HG03108 (cell line): Measurements from ENCODE around the gene SEC14L3.
"Not testable (repeated sequence)": the region's sequence is repeated elsewhere in the genome, so short reads cannot be mapped to it uniquely, and the experiment has no call there.

Experiments used
- ATAC-seq: cut with Tn5 transposase; IDR thresholded peaks from one replicate; pipeline ENCODE4 v1.9.1; 2021; ENCODE audit warnings: moderate library complexity; ENCODE audit not compliant: unreplicated experiment

Gene SEC14L3

GRCh38 chr22:30486661-30487115 lies 14.9 kb upstream of the SEC14L3 start:
- no peak for ATAC-seq

GRCh38 chr22:30486118-30486517 lies 14.3 kb upstream of the SEC14L3 start:
- no peak for ATAC-seq

GRCh38 chr22:30485362-30485988 lies 13.7 kb upstream of the SEC14L3 start:
- no peak for ATAC-seq

GRCh38 chr22:30483169-30483568 lies 11.4 kb upstream of the SEC14L3 start:
- ATAC-seq: no peak

- ATAC-seq: no peak
Observed at GRCh38 chr22:30481711-30482110, 9.9 kb upstream of the SEC14L3 start.

- ATAC-seq: no peak
Observed at GRCh38 chr22:30479981-30480380, 8.2 kb upstream of the SEC14L3 start.

GRCh38 chr22:30474683-30475424 lies 3.0 kb upstream of the SEC14L3 start:
- ATAC-seq: no peak

- ATAC-seq: no peak
Observed at GRCh38 chr22:30474121-30474520, 2.3 kb upstream of the SEC14L3 start.

- no peak for ATAC-seq
Observed at GRCh38 chr22:30472994-30473720, 1.3 kb upstream of the SEC14L3 start.

- no peak for ATAC-seq
Observed at GRCh38 chr22:30470655-30471054, 1.2 kb downstream of the SEC14L3 start.

- no peak for ATAC-seq
Observed at GRCh38 chr22:30469165-30469564, 2.7 kb downstream of the SEC14L3 start.

- ATAC-seq: not testable (repeated sequence)
Observed at GRCh38 chr22:30460555-30460954, 11.3 kb downstream of the SEC14L3 start.

GRCh38 chr22:30460147-30460546 lies 11.7 kb downstream of the SEC14L3 start:
- no peak for ATAC-seq

- ATAC-seq: no peak
Observed at GRCh38 chr22:30459181-30460052, 12.4 kb downstream of the SEC14L3 start.

- no peak for ATAC-seq
Observed at GRCh38 chr22:30457981-30458380, 13.8 kb downstream of the SEC14L3 start.

GRCh38 chr22:30455075-30455840 lies 16.6 kb downstream of the SEC14L3 start:
- no peak for ATAC-seq

GRCh38 chr22:30453731-30454510 lies 17.9 kb downstream of the SEC14L3 start:
- no peak for ATAC-seq

GRCh38 chr22:30452861-30453260 lies 19.0 kb downstream of the SEC14L3 start:
- no peak for ATAC-seq

GRCh38 chr22:30451488-30451887 lies 20.3 kb downstream of the SEC14L3 start:
- ATAC-seq: not testable (repeated sequence)
